IPS-18a (cell line): ENCODE data around the gene INHBC.
A peak's percentile ranks its signal among the peaks of the same experiment; 100 is the strongest.

Source experiments
- H3K27ac ChIP-seq: one replicate; pipeline ENCODE4 v1.5.1; 2013; ENCODE audit warnings: low read length
- H3K27me3 ChIP-seq: one replicate; pipeline ENCODE4 v1.6.1; 2013; ENCODE audit warnings: mild to moderate bottlenecking, low read length; ENCODE audit not compliant: control insufficient read depth, insufficient read depth
- H3K36me3 ChIP-seq: one replicate; pipeline ENCODE4 v1.6.1; 2013; ENCODE audit warnings: low read depth, low read length; ENCODE audit not compliant: control insufficient read depth
- H3K4me1 ChIP-seq: one replicate; pipeline ENCODE4 v1.6.1; 2013; ENCODE audit warnings: low read depth, low read length; ENCODE audit not compliant: control insufficient read depth
- H3K4me3 ChIP-seq: one replicate; pipeline ENCODE4 v1.5.1; 2013; ENCODE audit warnings: low read length
- H3K9ac ChIP-seq: one replicate; pipeline ENCODE4 v1.6.1; 2013; ENCODE audit warnings: mild to moderate bottlenecking, low read length, moderate library complexity
- H3K9me3 ChIP-seq: one replicate; pipeline ENCODE4 v1.6.1; 2013; ENCODE audit warnings: low read depth, low read length; ENCODE audit not compliant: control insufficient read depth

The INHBC gene

DNA sequence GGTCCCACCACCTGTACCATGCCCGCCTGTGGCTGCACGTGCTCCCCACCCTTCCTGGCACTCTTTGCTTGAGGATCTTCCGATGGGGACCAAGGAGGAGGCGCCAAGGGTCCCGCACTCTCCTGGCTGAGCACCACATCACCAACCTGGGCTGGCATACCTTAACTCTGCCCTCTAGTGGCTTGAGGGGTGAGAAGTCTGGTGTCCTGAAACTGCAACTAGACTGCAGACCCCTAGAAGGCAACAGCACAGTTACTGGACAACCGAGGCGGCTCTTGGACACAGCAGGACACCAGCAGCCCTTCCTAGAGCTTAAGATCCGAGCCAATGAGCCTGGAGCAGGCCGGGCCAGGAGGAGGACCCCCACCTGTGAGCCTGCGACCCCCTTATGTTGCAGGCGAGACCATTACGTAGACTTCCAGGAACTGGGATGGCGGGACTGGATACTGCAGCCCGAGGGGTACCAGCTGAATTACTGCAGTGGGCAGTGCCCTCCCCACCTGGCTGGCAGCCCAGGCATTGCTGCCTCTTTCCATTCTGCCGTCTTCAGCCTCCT, 21.6 kb downstream of the INHBC start:
- Histone ChIP-seq H3K9ac (peak overlapping the region; percentile 30), H3K27me3 (no peaks in the 10 kb centered on the region), H3K27ac (no peak overlapping the region), H3K4me1 (peaks cover 34% of the 10 kb centered on the region), H3K9me3 (no peaks in the 10 kb centered on the region), H3K4me3 (peak overlapping the region; percentile 65), H3K36me3 (no peaks in the 10 kb centered on the region)

DNA sequence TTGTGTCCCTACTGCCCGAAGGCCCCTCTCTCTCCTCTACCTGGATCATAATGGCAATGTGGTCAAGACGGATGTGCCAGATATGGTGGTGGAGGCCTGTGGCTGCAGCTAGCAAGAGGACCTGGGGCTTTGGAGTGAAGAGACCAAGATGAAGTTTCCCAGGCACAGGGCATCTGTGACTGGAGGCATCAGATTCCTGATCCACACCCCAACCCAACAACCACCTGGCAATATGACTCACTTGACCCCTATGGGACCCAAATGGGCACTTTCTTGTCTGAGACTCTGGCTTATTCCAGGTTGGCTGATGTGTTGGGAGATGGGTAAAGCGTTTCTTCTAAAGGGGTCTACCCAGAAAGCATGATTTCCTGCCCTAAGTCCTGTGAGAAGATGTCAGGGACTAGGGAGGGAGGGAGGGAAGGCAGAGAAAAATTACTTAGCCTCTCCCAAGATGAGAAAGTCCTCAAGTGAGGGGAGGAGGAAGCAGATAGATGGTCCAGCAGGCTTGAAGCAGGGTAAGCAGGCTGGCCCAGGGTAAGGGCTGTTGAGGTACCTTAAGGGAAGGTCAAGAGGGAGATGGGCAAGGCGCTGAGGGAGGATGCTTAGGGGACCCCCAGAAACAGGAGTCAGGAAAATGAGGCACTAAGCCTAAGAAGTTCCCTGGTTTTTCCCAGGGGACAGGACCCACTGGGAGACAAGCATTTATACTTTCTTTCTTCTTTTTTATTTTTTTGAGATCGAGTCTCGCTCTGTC, 22.3 kb downstream of the INHBC start:
- H3K27ac ChIP-seq: no peak overlapping the region
- H3K9ac ChIP-seq: no peak overlapping the region
- H3K27me3 ChIP-seq: no peaks in the 10 kb centered on the region
- no peak overlapping the region for H3K4me3 ChIP-seq
- no peaks in the 10 kb centered on the region for H3K36me3 ChIP-seq
- peaks cover 30% of the 10 kb centered on the region for H3K4me1 ChIP-seq
- no peaks in the 10 kb centered on the region for H3K9me3 ChIP-seq

DNA sequence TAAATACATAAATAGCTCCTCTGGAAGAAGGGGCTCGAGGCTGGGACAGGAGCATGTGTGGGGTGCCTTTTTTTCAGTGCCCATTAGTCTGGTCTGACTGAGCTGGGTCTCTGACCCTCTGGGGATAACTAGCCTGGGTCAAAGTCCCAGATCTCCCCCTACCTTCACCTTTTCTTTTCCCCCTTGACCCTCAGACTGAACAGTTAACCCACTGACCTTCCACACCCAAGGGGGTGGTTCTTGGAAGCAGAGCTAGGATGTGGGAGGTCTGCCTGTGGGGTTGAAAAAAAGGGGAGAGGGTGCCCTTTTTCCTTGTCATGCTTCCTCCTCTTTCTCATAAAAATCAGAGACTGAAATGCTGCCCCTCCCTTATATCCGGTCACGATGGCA, 24.1 kb downstream of the INHBC start:
- Histone ChIP-seq H3K4me1 (peaks cover 26% of the 10 kb centered on the region), H3K9ac (peak overlapping the region; percentile 33), H3K4me3 (peak overlapping the region; percentile 65), H3K27me3 (no peaks in the 10 kb centered on the region), H3K27ac (no peak overlapping the region), H3K36me3 (no peaks in the 10 kb centered on the region), H3K9me3 (no peaks in the 10 kb centered on the region)

DNA sequence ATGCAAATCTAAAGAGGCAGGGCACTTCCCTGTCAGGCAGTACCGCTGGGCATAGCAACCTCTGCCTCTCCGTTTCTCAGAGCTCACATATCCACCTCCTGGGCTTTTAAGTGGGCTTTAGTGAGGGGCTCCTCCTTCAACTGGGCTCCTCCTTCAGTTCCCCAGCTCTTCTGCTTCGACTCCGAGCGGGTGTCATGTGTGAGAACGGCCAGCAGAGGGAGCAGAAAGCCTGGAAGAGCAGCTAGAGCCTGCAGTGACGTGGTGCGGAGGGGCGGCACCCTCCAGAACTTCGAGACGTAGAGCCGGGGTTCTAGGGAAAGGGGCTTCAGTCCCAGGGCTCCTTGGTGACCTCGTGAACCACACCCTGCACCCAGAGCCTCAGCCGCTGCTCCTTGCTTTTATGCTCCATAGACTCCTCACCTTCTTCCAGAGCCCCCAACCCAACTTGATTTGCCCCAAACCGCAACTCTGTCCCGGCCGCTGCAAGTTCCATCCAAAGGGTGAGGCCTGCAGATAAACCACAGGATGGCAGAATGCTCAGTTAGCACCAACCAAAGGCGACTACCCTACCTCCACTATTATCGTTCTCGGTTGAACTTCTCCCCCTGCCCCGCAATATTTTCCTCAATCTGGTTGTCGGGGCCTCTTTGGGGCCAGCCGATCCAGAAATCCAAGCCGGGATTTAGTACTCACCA, 24.6 kb downstream of the INHBC start:
- peak overlapping the region; percentile 65 for H3K4me3 ChIP-seq
- no peaks in the 10 kb centered on the region for H3K9me3 ChIP-seq
- H3K4me1 ChIP-seq: peaks cover 26% of the 10 kb centered on the region
- H3K9ac ChIP-seq: peak overlapping the region; percentile 33
- H3K36me3 ChIP-seq: no peaks in the 10 kb centered on the region
- H3K27ac ChIP-seq: no peak overlapping the region
- H3K27me3 ChIP-seq: no peaks in the 10 kb centered on the region

DNA sequence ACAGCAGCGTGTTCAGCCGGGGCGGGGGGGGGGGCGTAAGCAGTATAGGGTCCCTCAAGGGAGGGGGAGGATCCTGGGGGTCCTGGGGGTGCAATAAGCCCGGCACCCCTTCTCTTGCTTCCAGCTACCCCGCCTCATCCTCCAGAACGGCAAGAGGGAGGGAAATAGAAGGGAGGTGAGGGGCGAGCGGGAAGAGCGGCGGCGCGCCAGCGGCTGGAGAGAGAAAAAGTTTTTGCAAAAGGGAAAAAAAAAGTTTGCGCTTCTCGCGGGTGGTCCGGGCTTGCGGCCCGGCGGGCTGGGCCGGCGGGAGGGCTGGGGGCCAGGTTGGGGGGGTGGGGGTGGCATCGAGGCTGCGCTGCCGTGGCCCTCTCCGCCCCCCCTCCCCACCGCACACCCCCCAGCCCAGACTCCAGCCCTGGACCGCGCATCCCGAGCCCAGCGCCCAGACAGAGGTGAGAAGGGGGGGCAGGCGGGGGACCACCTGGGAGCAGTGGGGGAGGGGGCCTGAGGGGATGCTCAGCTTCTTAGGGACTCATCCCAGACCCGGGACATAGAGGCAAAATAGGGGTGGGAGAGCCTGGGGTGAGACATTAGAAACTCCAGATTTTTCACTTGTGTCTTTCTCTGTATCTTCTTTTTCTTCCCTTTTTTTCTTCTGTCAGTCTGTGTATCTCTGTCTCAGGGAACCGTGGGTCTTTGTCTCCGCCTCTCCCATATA, 25.3 kb downstream of the INHBC start, which contains the start of gene GLI1:
GLI1 (plus strand) TSS at position 36 of the 718 bp plus-strand sequence. CDS start 3,907 bp downstream, outside the sequence.
- Histone ChIP-seq H3K27me3 (no peaks in the 10 kb centered on the region), H3K9me3 (no peaks in the 10 kb centered on the region), H3K4me3 (peak within 1 kb of the TSS; percentile 65), H3K9ac (peak within 1 kb of the TSS; percentile 74), H3K4me1 (peaks cover 21% of the 10 kb centered on the region), H3K27ac (no peak within 1 kb of the TSS), H3K36me3 (no peaks in the 10 kb centered on the region)

DNA sequence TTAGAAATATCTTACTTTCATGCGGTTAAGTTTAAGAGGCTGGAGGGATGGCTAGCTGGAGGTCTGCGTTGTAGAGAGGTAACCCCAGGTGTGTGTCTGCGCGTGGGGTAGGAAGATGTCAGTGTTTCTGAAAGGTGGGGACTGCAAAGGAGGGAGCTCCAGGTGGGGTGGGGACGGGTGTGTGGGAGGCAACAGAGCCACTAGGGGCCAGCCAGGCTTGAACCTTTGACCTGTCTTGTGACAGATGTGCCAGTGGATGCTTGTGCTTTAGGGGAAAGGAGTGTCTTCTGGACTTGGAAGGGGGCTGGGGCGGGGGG, 25.8 kb downstream of the INHBC start:
- H3K27me3 ChIP-seq: no peaks in the 10 kb centered on the region
- H3K36me3 ChIP-seq: no peaks in the 10 kb centered on the region
- H3K4me3 ChIP-seq: peak overlapping the region; percentile 65
- no peak overlapping the region for H3K27ac ChIP-seq
- H3K9ac ChIP-seq: peak overlapping the region; percentile 74
- H3K4me1 ChIP-seq: peaks cover 16% of the 10 kb centered on the region
- H3K9me3 ChIP-seq: no peaks in the 10 kb centered on the region

DNA sequence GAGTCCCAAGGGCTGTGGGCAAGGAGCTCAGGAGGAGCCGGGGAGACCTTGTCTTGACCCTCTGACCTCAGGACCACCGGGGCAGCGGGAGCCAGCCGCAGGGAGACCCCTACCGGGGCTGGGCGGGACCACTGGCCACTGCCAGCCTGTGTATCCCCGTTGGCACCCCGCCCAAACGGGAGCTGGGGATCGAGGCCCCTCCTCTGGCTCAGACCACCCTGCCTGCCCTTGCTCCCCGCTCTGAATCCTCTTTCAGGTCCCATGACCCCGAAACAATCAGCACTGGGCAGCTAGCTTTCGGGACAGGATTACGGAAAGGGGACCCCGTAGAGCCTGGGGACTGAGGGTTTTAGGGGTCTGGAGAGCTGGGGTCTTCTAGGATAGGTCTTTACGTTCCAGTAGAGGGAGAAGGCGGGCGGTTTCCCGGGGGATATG, 26.3 kb downstream of the INHBC start:
- peaks cover 12% of the 10 kb centered on the region for H3K4me1 ChIP-seq
- H3K9me3 ChIP-seq: no peaks in the 10 kb centered on the region
- H3K36me3 ChIP-seq: no peaks in the 10 kb centered on the region
- H3K27me3 ChIP-seq: no peaks in the 10 kb centered on the region
- peak overlapping the region; percentile 65 for H3K4me3 ChIP-seq
- H3K27ac ChIP-seq: peak overlapping the region; percentile 84
- H3K9ac ChIP-seq: peak overlapping the region; percentile 74

DNA sequence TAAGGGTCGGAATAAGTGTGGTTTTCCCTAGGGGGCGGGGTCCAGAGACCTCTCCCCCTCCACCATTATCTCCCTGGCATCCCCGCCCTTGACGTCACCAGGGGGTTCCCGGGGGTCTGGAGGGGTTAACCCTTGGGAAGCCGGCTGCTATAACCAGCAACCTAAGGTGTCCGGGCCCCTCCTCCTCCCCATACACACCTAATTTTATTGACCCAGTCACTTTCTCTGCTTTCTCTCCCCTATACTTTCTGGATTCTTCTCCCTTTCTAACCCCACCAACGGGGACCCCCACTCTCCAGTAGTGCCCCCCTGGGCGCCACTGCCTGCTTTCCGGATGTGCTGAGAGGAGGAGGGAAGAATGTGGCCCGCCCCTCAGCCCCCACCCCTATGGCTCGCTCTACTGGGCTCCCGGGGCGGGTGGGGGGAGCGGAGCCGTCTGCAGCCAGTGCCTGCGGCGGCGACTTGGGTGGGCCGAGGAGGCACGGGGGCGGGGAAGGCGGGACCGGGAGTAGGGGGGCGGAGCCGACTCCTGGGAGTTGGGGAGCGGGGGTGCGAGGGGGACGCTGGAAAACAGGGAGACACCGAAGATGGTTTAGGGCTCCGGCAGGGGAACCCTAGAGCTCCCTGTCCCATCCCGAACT, 26.8 kb downstream of the INHBC start:
- peaks cover 9% of the 10 kb centered on the region for H3K4me1 ChIP-seq
- H3K36me3 ChIP-seq: no peaks in the 10 kb centered on the region
- H3K27ac ChIP-seq: peak overlapping the region; percentile 84
- H3K27me3 ChIP-seq: no peaks in the 10 kb centered on the region
- H3K9me3 ChIP-seq: no peaks in the 10 kb centered on the region
- peak overlapping the region; percentile 74 for H3K9ac ChIP-seq
- peak overlapping the region; percentile 65 for H3K4me3 ChIP-seq

DNA sequence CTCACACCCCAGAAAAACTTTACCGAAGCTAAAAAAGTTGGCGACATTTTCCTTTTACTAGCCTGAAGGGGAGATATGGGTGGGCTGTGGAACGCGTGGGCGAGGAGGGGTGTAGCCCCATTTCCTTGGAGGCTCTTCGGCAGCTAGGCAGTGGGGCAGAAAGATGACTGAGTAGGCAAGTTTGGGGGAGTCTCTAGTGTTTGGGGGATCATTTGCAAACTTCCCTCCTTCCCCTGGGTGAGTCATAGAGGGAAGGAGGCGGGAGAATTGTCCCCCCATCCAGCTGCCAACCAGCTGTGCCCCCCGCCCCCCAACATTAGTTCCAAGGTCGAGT, 27.3 kb downstream of the INHBC start:
- Histone ChIP-seq H3K27ac (no peak overlapping the region), H3K4me3 (peak overlapping the region; percentile 65), H3K9ac (peak overlapping the region; percentile 49), H3K36me3 (no peaks in the 10 kb centered on the region), H3K9me3 (no peaks in the 10 kb centered on the region), H3K4me1 (peaks cover 9% of the 10 kb centered on the region), H3K27me3 (no peaks in the 10 kb centered on the region)

DNA sequence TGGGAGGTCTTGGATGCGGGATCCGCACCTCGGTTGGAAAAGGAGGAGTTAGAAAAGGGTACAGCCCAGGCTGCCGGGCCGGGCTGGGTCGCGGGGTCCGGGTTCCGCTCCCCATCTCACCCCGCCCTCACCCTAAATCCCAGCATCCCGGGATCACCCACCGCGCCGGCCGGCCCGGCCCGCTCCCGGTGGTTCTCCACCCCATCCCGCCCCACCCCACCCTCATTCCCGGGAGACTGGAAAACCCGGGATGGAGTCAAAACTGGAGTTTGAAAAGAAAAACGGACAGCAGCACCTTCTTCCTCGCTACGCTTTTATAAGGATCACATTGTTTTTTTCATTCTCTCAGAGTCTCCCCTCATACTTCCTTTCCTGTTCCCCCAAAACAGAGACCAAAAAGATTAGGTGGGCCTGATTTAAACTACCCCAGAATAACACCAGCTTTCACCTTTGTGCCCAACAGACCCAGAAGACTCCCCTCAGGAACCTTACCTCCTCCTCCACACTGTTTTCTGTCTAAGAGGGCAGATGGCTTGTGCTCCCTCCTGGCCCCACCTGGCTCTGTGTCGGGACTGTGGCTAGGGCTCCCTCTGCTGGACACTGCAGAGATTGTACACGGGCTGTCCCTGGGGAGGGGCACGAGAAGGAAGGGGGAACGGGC, 27.8 kb downstream of the INHBC start:
- Histone ChIP-seq H3K4me3 (peak overlapping the region; percentile 65), H3K27ac (peak overlapping the region; percentile 52)

DNA sequence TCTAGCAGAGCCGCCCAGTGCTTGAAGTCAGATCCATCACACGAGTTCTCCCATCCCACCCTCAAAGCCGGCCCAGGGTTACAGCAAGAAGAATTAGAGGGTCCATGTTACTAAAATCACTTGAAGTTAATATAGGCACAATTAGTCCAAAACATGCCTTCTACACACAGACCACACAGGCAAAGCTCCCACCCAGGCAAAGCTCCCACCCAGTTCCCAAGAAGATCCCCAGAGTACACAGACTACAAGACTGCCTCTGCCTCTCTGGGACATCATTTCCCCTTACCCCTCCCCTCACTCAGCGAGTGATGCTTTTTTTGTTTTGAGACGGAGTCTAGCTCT, 28.3 kb downstream of the INHBC start:
- Histone ChIP-seq H3K36me3 (no peaks in the 10 kb centered on the region), H3K4me3 (no peak overlapping the region), H3K27me3 (no peaks in the 10 kb centered on the region), H3K9me3 (no peaks in the 10 kb centered on the region), H3K27ac (no peak overlapping the region), H3K9ac (no peak overlapping the region), H3K4me1 (peaks cover 9% of the 10 kb centered on the region)

More for the DNA sequence above, 27.8 kb downstream of the INHBC start:
- Histone ChIP-seq H3K36me3 (no peaks in the 10 kb centered on the region), H3K4me1 (peaks cover 9% of the 10 kb centered on the region), H3K9ac (peak overlapping the region; percentile 49), H3K9me3 (no peaks in the 10 kb centered on the region), H3K27me3 (no peaks in the 10 kb centered on the region)
